Esophagus muscularis mucosa (tissue), 4 donors: ENCODE measurements around the gene FGD6. TPM values are rescaled to one million over a fixed set of nuclear protein-coding genes. Genes with fewer than 3 reads are reported as not detected.

Source experiments
- DNase-seq: peaks from one replicate; pipeline ENCODE4 v3.0.0-alpha.2; 2017; ENCODE audit errors: extremely low spot score
- H3K27ac ChIP-seq, 4 donors: fragments of 200-600 bp; sonication (generic); replicated peaks in 1 of 4; 1 replicate in 3 of 4; 2 replicates in 1 of 4; pipeline ENCODE4 v1.5.1; 2016 to 2019; ENCODE audit warnings: mild to moderate bottlenecking in 1 of 4
- H3K27me3 ChIP-seq, 4 donors: fragments of 200-600 bp; sonication (generic); one replicate each; pipeline versions ENCODE4 v1.5.1 to v1.6.0; 2016 to 2019
- H3K36me3 ChIP-seq, 4 donors: fragments of 200-600 bp; sonication (generic); one replicate each; pipeline ENCODE4 v1.5.1; 2016 to 2019
- H3K4me1 ChIP-seq, 4 donors: fragments of 200-600 bp; sonication (generic); one replicate each; pipeline ENCODE4 v1.5.1; 2016 to 2019
- H3K4me3 ChIP-seq, 4 donors: fragments of 200-600 bp; sonication (generic); 1 replicate in 2 of 4; 2 replicates in 2 of 4; pipeline ENCODE4 v1.5.1; 2016 to 2019; ENCODE audit warnings: mild to moderate bottlenecking in 4 of 4, moderate library complexity in 1 of 4
- H3K9me3 ChIP-seq, 4 donors: fragments of 200-600 bp; sonication (generic); 1 replicate in 3 of 4; 2 replicates in 1 of 4; pipeline ENCODE4 v1.5.1; 2016 to 2019
- CTCF ChIP-seq, 3 experiments: fragments of 200-600 bp in 2 of 3; fragments of 450-650 bp in 1 of 3; sonication (generic) in 2 of 3; IDR thresholded peaks; one replicate each; pipeline ENCODE4 v1.5.1; 2017 to 2019; ENCODE audit warnings: antibody characterized with exemption in 3 of 3, mild to moderate bottlenecking in 2 of 3, moderate library complexity in 1 of 3
- EP300 ChIP-seq: sonication (generic); formaldehyde crosslinking; IDR thresholded peaks from one replicate; pipeline ENCODE4 v1.6.1; 2017; ENCODE audit warnings: antibody characterized with exemption
- POLR2A ChIP-seq: fragments of 450-650 bp; IDR thresholded peaks from one replicate; pipeline ENCODE4 v1.6.1; 2017; ENCODE audit warnings: antibody characterized with exemption, moderate library complexity, mild to moderate bottlenecking, low read depth
- POLR2AphosphoS5 ChIP-seq, 2 donors: sonication (generic); formaldehyde crosslinking; IDR thresholded peaks; one replicate each; pipeline ENCODE4 v1.6.1; 2017; ENCODE audit warnings: antibody characterized with exemption in 2 of 2
- WGBS: methylation state at CpG from one replicate; pipeline ENCODE4 v1.1.5; 2018; 5-methylcytosine and 5-hydroxymethylcytosine counted together
- intact Hi-C: fragments of 100-400 bp; cut with DNase I; formaldehyde crosslinking; loops from one replicate; pipeline ENCODE4 v1.15.1; 2023
- total RNA-seq, 4 donors: library from RNA; depleted of rRNA; stranded (reverse); fragments of >200 nt; gene quantifications; one replicate each; pipeline versions ENCODE4 v1.1.0 to v1.2.1, GENCODE V29; 2016

The FGD6 gene
- total RNA-seq, 4 donors from 2014 or later = 30.5 to 48.6 (median 37.3) TPM

- H3K9me3 ChIP-seq = no peaks in the 10 kb centered on the region
- no peaks in the 10 kb centered on the region for H3K27me3 ChIP-seq
- TF ChIP-seq EP300 = no peak
- no peak for TF ChIP-seq POLR2A
- no peak for TF ChIP-seq POLR2AphosphoS5 (IDR thresholded peaks at IDR 0.05)
- TF ChIP-seq CTCF (IDR thresholded peaks at IDR 0.05) = no peak
- 79% methylated on average over 8 of the region's 8 CpGs for WGBS
- no peaks in the 10 kb centered on the region for H3K36me3 ChIP-seq
- intact Hi-C loops = no loop called here
- no peak for DNase-seq
- H3K4me1 ChIP-seq = no peaks in the 10 kb centered on the region
- no peak overlapping the region for H3K27ac ChIP-seq
- H3K4me3 ChIP-seq = no peak overlapping the region
Measured at GRCh38 chr12:95185072-95185471, 32.2 kb downstream of the FGD6 start.

DNA sequence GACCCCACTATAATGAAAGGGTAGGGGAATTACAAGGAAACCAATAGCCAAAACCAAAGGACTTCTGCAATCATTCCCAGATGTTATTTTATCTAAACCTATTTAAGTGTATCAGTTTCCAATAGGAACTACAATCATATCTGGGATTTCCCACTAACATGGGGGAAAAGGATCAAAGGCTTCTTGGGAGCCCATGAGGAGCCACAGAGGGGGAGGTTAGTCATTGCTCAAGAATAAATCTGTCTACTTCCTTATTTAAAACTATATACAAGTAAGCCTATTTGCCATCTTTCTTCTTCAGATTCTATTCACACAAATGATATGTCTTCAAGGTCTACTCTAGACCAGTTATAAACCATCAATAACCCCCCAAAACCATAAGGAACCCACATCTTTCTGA, 33.1 kb downstream of the FGD6 start:
- Histone ChIP-seq H3K4me3 (no peak overlapping the region), H3K27me3 (no peaks in the 10 kb centered on the region), H3K36me3 (no peaks in the 10 kb centered on the region), H3K9me3 (no peaks in the 10 kb centered on the region), H3K4me1 (peaks cover 0 to under 1% (median 0%) of the 10 kb centered on the region in 4 donors), H3K27ac (no peak overlapping the region)
- TF ChIP-seq POLR2A = no peak
- no peak for TF ChIP-seq POLR2AphosphoS5 (IDR thresholded peaks at IDR 0.05)
- no peak for TF ChIP-seq CTCF (IDR thresholded peaks at IDR 0.05)
- no peak for TF ChIP-seq EP300
- intact Hi-C loops = no loop called here
- no peak for DNase-seq

- WGBS = 59% methylated on average over 5 of the region's 5 CpGs
- no peak for TF ChIP-seq CTCF (IDR thresholded peaks at IDR 0.05)
- TF ChIP-seq EP300 = no peak
- no peak for TF ChIP-seq POLR2A
- peak in 1 of 2 donors; percentile 61 for TF ChIP-seq POLR2AphosphoS5 (IDR thresholded peaks at IDR 0.05)
- no peaks in the 10 kb centered on the region for H3K36me3 ChIP-seq
- H3K9me3 ChIP-seq = no peaks in the 10 kb centered on the region
- intact Hi-C loops = no loop called here
- no peaks in the 10 kb centered on the region for H3K27me3 ChIP-seq
- no peak overlapping the region for H3K4me3 ChIP-seq
- H3K4me1 ChIP-seq = peaks cover 0 to 5% (median 2%) of the 10 kb centered on the region in 4 donors
- no peak for DNase-seq
- H3K27ac ChIP-seq = peak overlapping the region in 3 of 4 donors; percentile 4 to 36 (median 15)
Measured at GRCh38 chr12:95182868-95183415, 34.3 kb downstream of the FGD6 start.

- no peak for DNase-seq
- TF ChIP-seq CTCF (IDR thresholded peaks at IDR 0.05) (no peak), POLR2AphosphoS5 (IDR thresholded peaks at IDR 0.05) (no peak), POLR2A (no peak), EP300 (no peak)
- peaks cover 0 to 6% (median 2%) of the 10 kb centered on the region in 4 donors for H3K4me1 ChIP-seq
- H3K36me3 ChIP-seq = no peaks in the 10 kb centered on the region
- intact Hi-C loops = no loop called here
- WGBS = 93% methylated on average over 2 of the region's 2 CpGs
- no peaks in the 10 kb centered on the region for H3K9me3 ChIP-seq
- H3K27me3 ChIP-seq = no peaks in the 10 kb centered on the region
- no peak overlapping the region for H3K27ac ChIP-seq
- no peak overlapping the region for H3K4me3 ChIP-seq
Measured at GRCh38 chr12:95181103-95181502, 36.2 kb downstream of the FGD6 start.

DNA sequence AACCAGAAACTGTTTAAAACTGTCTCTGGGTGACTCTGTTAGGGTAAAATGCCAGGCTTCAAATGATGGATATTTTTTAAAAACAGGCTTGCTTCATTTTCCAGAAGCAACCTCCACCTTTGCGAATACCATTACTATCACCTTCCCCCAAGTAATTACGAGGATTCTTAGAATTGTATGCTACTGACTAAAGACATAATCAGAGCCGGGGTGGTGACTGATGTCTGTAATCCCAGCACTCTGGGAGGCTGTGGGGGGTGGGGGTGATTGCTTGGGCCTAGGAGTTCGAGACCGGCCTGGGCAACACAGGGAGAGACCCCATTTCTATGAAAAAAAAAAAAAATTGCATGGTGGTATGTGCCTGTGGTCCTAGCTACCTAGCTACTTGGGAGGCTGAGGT, 38.3 kb downstream of the FGD6 start:
- H3K36me3 ChIP-seq = no peaks in the 10 kb centered on the region
- no peak overlapping the region for H3K27ac ChIP-seq
- no peaks in the 10 kb centered on the region for H3K9me3 ChIP-seq
- 66% methylated on average over 5 of the region's 5 CpGs for WGBS
- H3K27me3 ChIP-seq = no peaks in the 10 kb centered on the region
- intact Hi-C loops = no loop called here
- H3K4me1 ChIP-seq = peaks cover 3 to 11% (median 6%) of the 10 kb centered on the region in 4 donors
- no peak overlapping the region for H3K4me3 ChIP-seq
- no peak for DNase-seq
- TF ChIP-seq CTCF (IDR thresholded peaks at IDR 0.05) (no peak), POLR2A (no peak), POLR2AphosphoS5 (IDR thresholded peaks at IDR 0.05) (no peak), EP300 (no peak)
